Stomach (tissue), 9 donors: Measurements from ENCODE around the gene DOCK1. TPM values are rescaled to one million over a fixed set of nuclear protein-coding genes. Genes with fewer than 3 reads are reported as not detected.

Source experiments
- DNase-seq, 2 donors: peaks; one replicate each; pipeline versions ENCODE4 v3.0.0 to v3.0.0-alpha.2; 2013 to 2019
- H3K27ac ChIP-seq, 5 donors: fragments of 200-600 bp in 4 of 5; sonication (generic) in 4 of 5; one replicate each; pipeline ENCODE4 v1.5.1; 2013 to 2019; ENCODE audit warnings: mild to moderate bottlenecking in 1 of 5, moderate library complexity in 1 of 5
- H3K27me3 ChIP-seq, 3 donors: fragments of 200-600 bp; sonication (generic); one replicate each; pipeline ENCODE4 v1.5.1; 2017 to 2019; ENCODE audit warnings: mixed run types in 1 of 3
- H3K36me3 ChIP-seq, 4 donors: fragments of 200-600 bp; sonication (generic); 1 replicate in 3 of 4; 2 replicates in 1 of 4; pipeline ENCODE4 v1.5.1; 2016 to 2019
- H3K4me1 ChIP-seq, 4 donors: fragments of 200-600 bp; sonication (generic); one replicate each; pipeline ENCODE4 v1.5.1; 2016 to 2019
- H3K4me3 ChIP-seq, 4 donors: fragments of 200-600 bp; sonication (generic) in 3 of 4; one replicate each; pipeline ENCODE4 v1.5.1; 2016 to 2019; ENCODE audit warnings: mild to moderate bottlenecking in 1 of 4
- H3K9me3 ChIP-seq, 4 donors: fragments of 200-600 bp; sonication (generic); one replicate each; pipeline ENCODE4 v1.5.1; 2016 to 2019
- EP300 ChIP-seq: sonication (generic); formaldehyde crosslinking; IDR thresholded peaks from one replicate; pipeline ENCODE4 v1.6.1; 2017; ENCODE audit warnings: antibody characterized with exemption
- POLR2A ChIP-seq, 4 donors: fragments of 450-650 bp; IDR thresholded peaks; one replicate each; pipeline ENCODE4 v1.6.1; 2016; ENCODE audit warnings: antibody characterized with exemption in 4 of 4, control low read depth in 2 of 4, mild to moderate bottlenecking in 1 of 4, moderate library complexity in 1 of 4
- POLR2AphosphoS5 ChIP-seq, 3 donors: sonication (generic); formaldehyde crosslinking; IDR thresholded peaks; one replicate each; pipeline ENCODE4 v1.6.1; 2016; ENCODE audit warnings: antibody characterized with exemption in 3 of 3
- WGBS, 5 donors: extraction: QIAGEN DNeasy Blood & Tissue Kit in 3 of 5; methylation state at CpG; one replicate each; pipeline versions ENCODE4 v1.1.5 to v1.1.7; 2013 to 2018; 5-methylcytosine and 5-hydroxymethylcytosine counted together
- intact Hi-C: fragments of 100-400 bp; cut with DNase I; formaldehyde crosslinking; loops from one replicate; pipeline ENCODE4 v1.15.1; 2023; ENCODE audit warnings: low total_unique reads
- polyA plus RNA-seq, 3 donors: library from polyadenylated mRNA; stranded (reverse); fragments of 200-250 nt; gene quantifications; one replicate each; pipeline ENCODE4 v1.2.3, GENCODE V29; 2013
- total RNA-seq, 5 donors: library from RNA; depleted of rRNA; stranded (reverse); fragments of >200 nt; gene quantifications; one replicate each; pipeline versions ENCODE4 v1.1.0 to v1.2.3, GENCODE V29; 2014 to 2016
- TF ChIP-seq, protein P1 (sequence below), 7 experiments: fragments of 450-650 bp in 4 of 7; fragments of 200-600 bp in 3 of 7; sonication (generic) in 3 of 7; IDR thresholded peaks; one replicate each; pipeline ENCODE4 v1.5.1; 2016 to 2019; ENCODE audit warnings: antibody characterized with exemption in 7 of 7, control low read depth in 2 of 7, mild to moderate bottlenecking in 1 of 7
- donor health status: healthy with polysubstance abuse.
- donor health status: Bipolar disorder and iron deficiency.
- donor health status: healthy.

Gene DOCK1
- total and polyA plus RNA-seq, 8 donors: 8.4 to 114 (median 35.0) TPM

GRCh38 chr10:126908225-126908624 is 3.0 kb downstream of the DOCK1 start:
- DNase-seq: no peak
- H3K9me3 ChIP-seq: no peaks in the 10 kb centered on the region
- peaks cover 0 to 14% (median 0%) of the 10 kb centered on the region in 3 donors for H3K27me3 ChIP-seq
- no peak overlapping the region for H3K4me3 ChIP-seq
- WGBS, 5 donors: 77 to 90% (median 84%) methylated on average over 2 to 5 of the region's 5 CpGs
- no peak for TF ChIP-seq POLR2AphosphoS5 (IDR thresholded peaks at IDR 0.05)
- no peak for TF ChIP-seq POLR2A (IDR thresholded peaks at IDR 0.05)
- TF ChIP-seq, protein P1, sequence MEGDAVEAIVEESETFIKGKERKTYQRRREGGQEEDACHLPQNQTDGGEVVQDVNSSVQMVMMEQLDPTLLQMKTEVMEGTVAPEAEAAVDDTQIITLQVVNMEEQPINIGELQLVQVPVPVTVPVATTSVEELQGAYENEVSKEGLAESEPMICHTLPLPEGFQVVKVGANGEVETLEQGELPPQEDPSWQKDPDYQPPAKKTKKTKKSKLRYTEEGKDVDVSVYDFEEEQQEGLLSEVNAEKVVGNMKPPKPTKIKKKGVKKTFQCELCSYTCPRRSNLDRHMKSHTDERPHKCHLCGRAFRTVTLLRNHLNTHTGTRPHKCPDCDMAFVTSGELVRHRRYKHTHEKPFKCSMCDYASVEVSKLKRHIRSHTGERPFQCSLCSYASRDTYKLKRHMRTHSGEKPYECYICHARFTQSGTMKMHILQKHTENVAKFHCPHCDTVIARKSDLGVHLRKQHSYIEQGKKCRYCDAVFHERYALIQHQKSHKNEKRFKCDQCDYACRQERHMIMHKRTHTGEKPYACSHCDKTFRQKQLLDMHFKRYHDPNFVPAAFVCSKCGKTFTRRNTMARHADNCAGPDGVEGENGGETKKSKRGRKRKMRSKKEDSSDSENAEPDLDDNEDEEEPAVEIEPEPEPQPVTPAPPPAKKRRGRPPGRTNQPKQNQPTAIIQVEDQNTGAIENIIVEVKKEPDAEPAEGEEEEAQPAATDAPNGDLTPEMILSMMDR (IDR thresholded peaks at IDR 0.05): no peak
- TF ChIP-seq EP300: no peak
- H3K27ac ChIP-seq: no peak overlapping the region
- H3K4me1 ChIP-seq: peaks cover 18 to 57% (median 24%) of the 10 kb centered on the region in 4 donors
- intact Hi-C loops: no loop called here
- no peaks in the 10 kb centered on the region for H3K36me3 ChIP-seq

GRCh38 chr10:126908729-126909128 is 3.5 kb downstream of the DOCK1 start:
- intact Hi-C loops: no loop called here
- no peaks in the 10 kb centered on the region for H3K9me3 ChIP-seq

GRCh38 chr10:126909147-126909546 is 3.9 kb downstream of the DOCK1 start:
- Histone ChIP-seq H3K4me3 (no peak overlapping the region), H3K9me3 (no peaks in the 10 kb centered on the region), H3K4me1 (peaks cover 15 to 50% (median 22%) of the 10 kb centered on the region in 4 donors), H3K27ac (no peak overlapping the region), H3K27me3 (peaks cover 0 to 8% (median 0%) of the 10 kb centered on the region in 3 donors), H3K36me3 (no peaks in the 10 kb centered on the region)
- intact Hi-C loops: no loop called here
- 65 to 86% (median 72%) methylated on average over 4 of the region's 4 CpGs for WGBS, 5 donors
- DNase-seq: no peak
- no peak for TF ChIP-seq POLR2AphosphoS5 (IDR thresholded peaks at IDR 0.05)
- TF ChIP-seq, protein P1 (IDR thresholded peaks at IDR 0.05): no peak
- TF ChIP-seq EP300: no peak
- no peak for TF ChIP-seq POLR2A (IDR thresholded peaks at IDR 0.05)

More at GRCh38 chr10:126908729-126909128, 3.5 kb downstream of the DOCK1 start:
- WGBS, 5 donors: 64 to 73% (median 73%) methylated on average over 7 of the region's 7 CpGs
- DNase-seq: no peak
- H3K27ac ChIP-seq: no peak overlapping the region
- peaks cover 0 to 12% (median 0%) of the 10 kb centered on the region in 3 donors for H3K27me3 ChIP-seq
- no peaks in the 10 kb centered on the region for H3K36me3 ChIP-seq
- TF ChIP-seq POLR2AphosphoS5 (IDR thresholded peaks at IDR 0.05): no peak
- no peak overlapping the region for H3K4me3 ChIP-seq
- H3K4me1 ChIP-seq: peaks cover 18 to 54% (median 24%) of the 10 kb centered on the region in 4 donors

DNA sequence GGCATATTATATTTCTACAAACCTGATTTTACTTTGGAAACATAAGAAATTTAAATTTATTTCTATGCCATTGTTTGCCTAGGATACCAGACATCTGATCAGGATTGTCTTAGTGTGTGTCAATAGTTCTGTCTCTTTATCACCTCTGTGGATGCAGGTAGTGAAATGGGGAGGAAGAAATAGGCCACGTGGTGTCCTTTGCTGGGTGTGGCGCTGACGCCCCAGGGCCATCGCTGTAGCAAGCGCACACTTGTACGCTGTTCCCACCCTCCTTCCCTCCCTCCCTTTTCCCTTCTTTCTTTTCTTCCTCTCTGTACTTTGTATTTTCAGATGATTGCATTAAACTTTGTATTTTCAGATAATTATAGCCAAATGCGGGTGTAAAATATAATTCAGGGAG is 5.0 kb downstream of the DOCK1 start:
- Histone ChIP-seq H3K27ac (no peak overlapping the region), H3K9me3 (no peaks in the 10 kb centered on the region), H3K4me1 (peaks cover 7 to 42% (median 14%) of the 10 kb centered on the region in 4 donors), H3K4me3 (no peak overlapping the region), H3K27me3 (peaks cover 0 to 2% (median 0%) of the 10 kb centered on the region in 3 donors), H3K36me3 (no peaks in the 10 kb centered on the region)
- TF ChIP-seq POLR2A (IDR thresholded peaks at IDR 0.05): no peak
- TF ChIP-seq EP300: no peak
- TF ChIP-seq, protein P1 (IDR thresholded peaks at IDR 0.05): no peak
- TF ChIP-seq POLR2AphosphoS5 (IDR thresholded peaks at IDR 0.05): no peak
- intact Hi-C loops: no loop called here
- no peak for DNase-seq
- WGBS, 5 donors: 79 to 94% (median 93%) methylated on average over 7 of the region's 7 CpGs

DNA sequence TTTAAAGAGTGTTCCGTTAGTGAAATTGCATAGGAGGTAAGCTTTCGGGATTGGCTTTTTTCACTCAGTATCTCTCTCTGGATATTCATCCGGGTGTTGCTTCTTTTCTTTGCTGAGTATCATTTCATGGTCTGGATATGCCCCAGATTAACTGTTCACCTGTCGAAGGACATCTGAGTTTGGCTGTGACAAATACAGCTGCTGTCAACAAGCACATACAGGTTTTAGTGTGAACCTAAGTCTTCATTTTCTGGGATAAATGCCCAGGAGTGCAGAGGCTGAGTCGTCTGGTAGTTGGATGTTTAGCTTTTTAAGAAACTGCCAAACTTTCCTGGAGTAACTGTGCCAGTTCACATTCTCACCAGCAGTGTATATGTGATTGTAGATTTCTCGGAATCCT is 5.6 kb downstream of the DOCK1 start:
- 72 to 83% (median 77%) methylated on average over 6 of the region's 6 CpGs for whole genome bisulfite sequencing, 5 donors
- TF ChIP-seq POLR2A (IDR thresholded peaks at IDR 0.05) (no peak), EP300 (no peak), POLR2AphosphoS5 (IDR thresholded peaks at IDR 0.05) (no peak)
- TF ChIP-seq, protein P1 (IDR thresholded peaks at IDR 0.05): no peak

More for the DNA sequence above, 5.6 kb downstream of the DOCK1 start:
- no peaks in the 10 kb centered on the region for H3K9me3 ChIP-seq
- no peak overlapping the region for H3K27ac ChIP-seq
- peaks cover 7 to 42% (median 14%) of the 10 kb centered on the region in 4 donors for H3K4me1 ChIP-seq
- H3K4me3 ChIP-seq: no peak overlapping the region
- DNase-seq: no peak
- intact Hi-C loops: no loop called here
- H3K36me3 ChIP-seq: no peaks in the 10 kb centered on the region
- H3K27me3 ChIP-seq: no peaks in the 10 kb centered on the region
